Measurements from ENCODE around the gene TRAPPC3. TPM values are rescaled to one million over a fixed set of nuclear protein-coding genes. Genes with fewer than 3 reads are reported as not detected.

TRAPPC3 gene
- total RNA-seq, 1 experiment from 2014 or later = 141 TPM

Other genes starting within 250 kb of the TRAPPC3 start
- 18.4 and 43.9 TPM in 2 replicates for gene AGO3, start 218.4 kb downstream of the TRAPPC3 start, total RNA-seq (2014; rRNA removed; shearing (Covaris generic))
- not detected in 2 replicates for gene TEKT2, start 65.4 kb downstream of the TRAPPC3 start, total RNA-seq (2014; rRNA removed; shearing (Covaris generic))
- 116 and 118 TPM in 2 replicates for gene ADPRS, start 60.6 kb downstream of the TRAPPC3 start, total RNA-seq (2014; rRNA removed; shearing (Covaris generic))
- 2.2 and 3.7 TPM in 2 replicates for gene COL8A2, start 24.3 kb downstream of the TRAPPC3 start, total RNA-seq (2014; rRNA removed; shearing (Covaris generic))
- 183 and 236 TPM in 2 replicates for gene MAP7D1, start 6.7 kb upstream of the TRAPPC3 start, total RNA-seq (2014; rRNA removed; shearing (Covaris generic))
- gene THRAP3, start 75.0 kb upstream of the TRAPPC3 start, total RNA-seq (2014; rRNA removed; shearing (Covaris generic)) = 57.4 and 76.3 TPM in 2 replicates
- 0.89 and 1.1 TPM in 2 replicates for gene SH3D21, start 156.9 kb upstream of the TRAPPC3 start, total RNA-seq (2014; rRNA removed; shearing (Covaris generic))
- 28.1 and 44.1 TPM in 2 replicates for gene EVA1B, start 174.2 kb upstream of the TRAPPC3 start, total RNA-seq (2014; rRNA removed; shearing (Covaris generic))
- gene STK40, start 236.4 kb upstream of the TRAPPC3 start, total RNA-seq (2014; rRNA removed; shearing (Covaris generic)) = 18.2 and 31.1 TPM in 2 replicates
- gene LSM10, start 248.4 kb upstream of the TRAPPC3 start, total RNA-seq (2014; rRNA removed; shearing (Covaris generic)) = 5.1 and 10.3 TPM in 2 replicates

Data from Daoy (cell line).